Trophoblast cell (in vitro differentiated cells and primary cell): ENCODE results near the gene VMP1.

Experiments
- DNase-seq, 2 donors: peaks; one replicate each; pipeline ENCODE4 v3.0.0-alpha.2; 2016
- H2AFZ ChIP-seq: 2 replicates; pipeline ENCODE4 v1.6.1; 2013; ENCODE audit warnings: low read length, moderate library complexity, mild to moderate bottlenecking; ENCODE audit not compliant: insufficient read depth, poor library complexity
- H2AK5ac ChIP-seq: 2 replicates; pipeline ENCODE4 v1.6.1; 2013; ENCODE audit warnings: mild to moderate bottlenecking, low read length
- H2BK120ac ChIP-seq: 2 replicates; pipeline ENCODE4 v1.6.1; 2013; ENCODE audit warnings: low read length, mild to moderate bottlenecking, moderate library complexity; ENCODE audit not compliant: insufficient read depth, poor library complexity
- H2BK12ac ChIP-seq: 2 replicates; pipeline ENCODE4 v1.6.1; 2013; ENCODE audit warnings: mild to moderate bottlenecking, low read length, moderate library complexity
- H2BK5ac ChIP-seq: 2 replicates; pipeline ENCODE4 v1.6.1; 2013; ENCODE audit warnings: low read length, low read depth, moderate library complexity, mild to moderate bottlenecking; ENCODE audit not compliant: poor library complexity
- H3K14ac ChIP-seq: 2 replicates; pipeline ENCODE4 v1.6.1; 2013; ENCODE audit warnings: mild to moderate bottlenecking, low read length
- H3K18ac ChIP-seq: 2 replicates; pipeline ENCODE4 v1.6.1; 2013; ENCODE audit warnings: mild to moderate bottlenecking, low read length
- H3K23ac ChIP-seq: 2 replicates; pipeline ENCODE4 v1.6.1; 2013; ENCODE audit warnings: low read length
- H3K27ac ChIP-seq: 2 replicates; pipeline ENCODE4 v1.5.1; 2013; ENCODE audit warnings: low read depth, mild to moderate bottlenecking, inconsistent platforms, low read length, moderate library complexity
- H3K27me3 ChIP-seq: 2 replicates; pipeline ENCODE4 v1.6.1; 2013; ENCODE audit warnings: inconsistent platforms, mild to moderate bottlenecking, low read length, moderate library complexity; ENCODE audit not compliant: insufficient read depth
- H3K36me3 ChIP-seq, 2 experiments: 1 replicate in 1 of 2; 2 replicates in 1 of 2; pipeline ENCODE4 v1.6.1; 2013; ENCODE audit warnings: low read length in 2 of 2, mild to moderate bottlenecking in 2 of 2, moderate library complexity in 1 of 2; ENCODE audit not compliant: insufficient read depth in 2 of 2, control insufficient read depth in 1 of 2
- H3K4ac ChIP-seq: 2 replicates; pipeline ENCODE4 v1.6.1; 2013; ENCODE audit warnings: low read depth, mild to moderate bottlenecking, low read length, moderate library complexity
- H3K4me1 ChIP-seq, 2 experiments: 1 replicate in 1 of 2; 2 replicates in 1 of 2; pipeline ENCODE4 v1.6.1; 2013; ENCODE audit warnings: low read length in 2 of 2, mild to moderate bottlenecking in 2 of 2, moderate library complexity in 1 of 2; ENCODE audit not compliant: insufficient read depth in 2 of 2, control insufficient read depth in 1 of 2
- H3K4me2 ChIP-seq: 2 replicates; pipeline ENCODE4 v1.6.1; 2013; ENCODE audit warnings: inconsistent platforms, mild to moderate bottlenecking, low read length, moderate library complexity
- H3K4me3 ChIP-seq: 2 replicates; pipeline ENCODE4 v1.5.1; 2013; ENCODE audit warnings: mild to moderate bottlenecking, low read depth, low read length, inconsistent platforms
- H3K79me1 ChIP-seq: one replicate; pipeline ENCODE4 v1.6.1; 2013; ENCODE audit warnings: low read length
- H3K79me2 ChIP-seq: 2 replicates; pipeline ENCODE4 v1.6.1; 2013; ENCODE audit warnings: low read length, mild to moderate bottlenecking; ENCODE audit not compliant: control insufficient read depth, insufficient read depth, poor library complexity
- H3K9ac ChIP-seq: 2 replicates; pipeline ENCODE4 v1.6.1; 2013; ENCODE audit warnings: mild to moderate bottlenecking, low read length
- H3K9me3 ChIP-seq: 2 replicates; pipeline ENCODE4 v1.6.1; 2013; ENCODE audit warnings: low read depth, mild to moderate bottlenecking, control low read depth, inconsistent platforms, low read length; ENCODE audit not compliant: insufficient read depth
- H4K12ac ChIP-seq: 2 replicates; pipeline ENCODE4 v1.6.1; 2013; ENCODE audit warnings: low read depth, mild to moderate bottlenecking, low read length, moderate library complexity
- H4K8ac ChIP-seq: 2 replicates; pipeline ENCODE4 v1.6.1; 2013; ENCODE audit warnings: low read depth, mild to moderate bottlenecking, low read length, moderate library complexity
- H4K91ac ChIP-seq: one replicate; pipeline ENCODE4 v1.6.1; 2013; ENCODE audit warnings: low read depth, mild to moderate bottlenecking, low read length, moderate library complexity
- WGBS: extraction: QIAGEN DNeasy Blood & Tissue Kit; methylation state at CpG from one replicate; pipeline ENCODE4 v1.1.7; 2013; ENCODE audit warnings: missing lambda C conversion rate; ENCODE audit not compliant: insufficient read length, insufficient coverage; ENCODE audit errors: extremely low coverage; 5-methylcytosine and 5-hydroxymethylcytosine counted together

VMP1 gene

DNA sequence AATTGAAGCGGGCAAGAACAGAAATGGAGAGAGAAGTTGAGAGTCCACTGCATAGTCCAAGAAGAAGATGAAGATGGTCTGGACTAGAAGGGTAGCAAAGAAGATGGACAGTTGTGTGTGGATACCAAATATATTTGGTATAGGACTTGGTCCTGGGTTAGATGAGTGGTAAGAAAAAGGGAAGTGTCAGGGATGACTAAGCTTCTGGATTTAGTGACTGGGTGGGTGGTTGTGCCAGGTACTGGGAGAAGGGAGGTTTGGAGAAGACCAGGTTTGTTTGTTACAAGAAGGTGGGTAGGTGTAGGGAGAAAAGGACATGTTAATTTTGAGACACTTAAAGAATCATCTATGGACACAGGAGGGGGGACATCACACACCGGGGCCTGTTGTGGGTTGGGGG lies 5.4 kb downstream of the VMP1 start:
- peaks cover 7% of the 10 kb centered on the region for H3K79me2 ChIP-seq
- no peak overlapping the region for H3K4me3 ChIP-seq
- no peak overlapping the region for H3K9ac ChIP-seq
- H2BK12ac ChIP-seq: no peak overlapping the region
- no peak overlapping the region for H2BK120ac ChIP-seq
- H4K91ac ChIP-seq: no peak overlapping the region
- DNase-seq: no peak
- H3K79me1 ChIP-seq: no peaks in the 10 kb centered on the region
- no peak overlapping the region for H4K8ac ChIP-seq
- H3K4ac ChIP-seq: peak overlapping the region; percentile 48
- H2AFZ ChIP-seq: no peak overlapping the region
- H4K12ac ChIP-seq: no peak overlapping the region
- no peak overlapping the region for H3K14ac ChIP-seq
- H3K9me3 ChIP-seq: no peaks in the 10 kb centered on the region
- 100% methylated on average over 1 of the region's 2 CpGs for WGBS
- H3K4me1 ChIP-seq: no peaks in the 10 kb centered on the region
- H2AK5ac ChIP-seq: no peak overlapping the region
- no peak overlapping the region for H3K27ac ChIP-seq
- H3K36me3 ChIP-seq: peaks cover 0 to 3% of the 10 kb centered on the region in 2 experiments
- no peak overlapping the region for H3K18ac ChIP-seq
- no peak overlapping the region for H2BK5ac ChIP-seq
- H3K27me3 ChIP-seq: no peaks in the 10 kb centered on the region
- H3K23ac ChIP-seq: no peak overlapping the region
- no peak overlapping the region for H3K4me2 ChIP-seq

DNA sequence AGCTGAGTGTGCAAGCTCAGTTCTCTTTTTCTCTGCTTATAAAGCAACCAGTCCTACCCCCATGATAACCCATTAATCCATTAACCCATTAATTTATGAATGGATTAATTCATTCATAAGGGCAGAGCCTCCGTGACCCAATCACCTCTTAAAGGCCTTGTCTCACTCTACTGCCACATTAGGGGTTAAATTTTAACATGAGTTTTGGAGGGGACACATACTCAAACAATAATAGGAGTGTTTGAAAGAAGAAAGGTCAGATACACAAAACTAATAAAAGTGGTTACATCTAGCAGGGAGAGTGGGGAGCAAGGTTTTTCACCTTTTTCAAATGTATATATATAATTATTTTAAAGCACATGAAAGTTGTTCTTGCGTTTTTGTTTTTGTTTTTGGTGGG lies 6.8 kb downstream of the VMP1 start:
- H4K12ac ChIP-seq: no peak overlapping the region
- H4K91ac ChIP-seq: no peak overlapping the region
- H3K14ac ChIP-seq: no peak overlapping the region
- H4K8ac ChIP-seq: no peak overlapping the region
- no peaks in the 10 kb centered on the region for H3K79me1 ChIP-seq
- H2BK12ac ChIP-seq: no peak overlapping the region
- H2BK120ac ChIP-seq: no peak overlapping the region
- peaks cover 2 to 3% of the 10 kb centered on the region in 2 experiments for H3K36me3 ChIP-seq
- no peak overlapping the region for H3K27ac ChIP-seq
- H3K4me3 ChIP-seq: no peak overlapping the region
- H3K4me1 ChIP-seq: no peaks in the 10 kb centered on the region
- H3K9ac ChIP-seq: no peak overlapping the region
- no peak overlapping the region for H2BK5ac ChIP-seq
- H3K4me2 ChIP-seq: no peak overlapping the region
- peaks cover 3% of the 10 kb centered on the region for H3K79me2 ChIP-seq
- WGBS: no CpG with 5 or more reads among the region's 2 CpGs
- DNase-seq: no peak
- no peaks in the 10 kb centered on the region for H3K27me3 ChIP-seq
- no peaks in the 10 kb centered on the region for H3K9me3 ChIP-seq
- H2AK5ac ChIP-seq: no peak overlapping the region
- H3K23ac ChIP-seq: no peak overlapping the region
- H3K4ac ChIP-seq: no peak overlapping the region
- H2AFZ ChIP-seq: no peak overlapping the region
- H3K18ac ChIP-seq: no peak overlapping the region

DNA sequence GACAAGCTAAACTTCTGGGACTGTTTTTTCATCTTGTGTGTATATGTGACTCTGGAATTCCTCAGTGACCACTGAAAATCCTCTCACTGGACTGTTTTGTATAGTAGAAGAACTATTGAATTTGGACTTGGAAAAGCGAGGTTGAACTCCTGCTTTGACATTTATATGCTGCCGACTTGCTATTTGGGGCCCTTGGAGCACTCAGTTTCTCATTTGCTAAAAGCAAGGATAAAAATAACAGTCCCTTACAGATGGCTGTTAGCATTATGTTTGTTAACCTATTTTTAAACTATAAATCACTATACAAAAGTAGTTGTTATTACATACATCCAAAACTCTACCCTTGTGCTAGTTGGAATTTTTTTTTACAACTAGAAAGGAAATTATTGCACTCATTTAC lies 9.0 kb downstream of the VMP1 start:
- no peak overlapping the region for H2AK5ac ChIP-seq
- no peaks in the 10 kb centered on the region for H3K79me2 ChIP-seq
- H4K12ac ChIP-seq: no peak overlapping the region
- no peak overlapping the region for H3K27ac ChIP-seq
- no peak overlapping the region for H3K23ac ChIP-seq
- no peaks in the 10 kb centered on the region for H3K79me1 ChIP-seq
- H3K4me3 ChIP-seq: no peak overlapping the region
- H2BK12ac ChIP-seq: no peak overlapping the region
- H2BK5ac ChIP-seq: no peak overlapping the region
- WGBS: no CpG with 5 or more reads among the region's 2 CpGs
- H3K36me3 ChIP-seq: peaks cover 2 to 3% of the 10 kb centered on the region in 2 experiments
- H3K4me1 ChIP-seq: no peaks in the 10 kb centered on the region
- no peak overlapping the region for H3K14ac ChIP-seq
- H4K8ac ChIP-seq: no peak overlapping the region
- H3K27me3 ChIP-seq: no peaks in the 10 kb centered on the region
- H3K4me2 ChIP-seq: no peak overlapping the region
- no peak overlapping the region for H2BK120ac ChIP-seq
- DNase-seq: no peak
- H4K91ac ChIP-seq: no peak overlapping the region
- no peak overlapping the region for H3K18ac ChIP-seq
- no peak overlapping the region for H3K4ac ChIP-seq
- H3K9ac ChIP-seq: no peak overlapping the region
- H2AFZ ChIP-seq: no peak overlapping the region
- H3K9me3 ChIP-seq: no peaks in the 10 kb centered on the region

DNA sequence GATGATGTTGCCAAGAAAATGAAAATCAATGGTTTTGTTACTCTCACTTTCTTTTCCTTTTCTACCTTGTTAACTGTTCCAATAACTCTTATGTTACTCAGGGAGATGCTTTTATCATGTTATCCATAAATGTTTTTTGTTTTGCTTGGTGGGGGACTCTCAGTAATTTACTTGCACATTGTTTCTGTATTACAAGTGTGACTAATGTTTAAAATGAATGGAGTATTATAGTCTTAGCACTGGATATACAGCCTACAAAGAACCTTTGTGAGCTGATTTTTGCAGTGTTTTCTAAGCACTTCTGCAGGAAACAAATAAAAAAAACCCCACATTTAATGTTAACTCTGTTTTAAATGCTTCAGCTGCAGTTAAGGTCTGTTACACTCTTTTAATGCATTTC lies 12.1 kb downstream of the VMP1 start:
- Histone ChIP-seq H2BK12ac (no peak overlapping the region), H3K18ac (no peak overlapping the region), H3K36me3 (peaks cover 2 to 3% of the 10 kb centered on the region in 2 experiments), H3K27me3 (no peaks in the 10 kb centered on the region), H3K4me3 (no peak overlapping the region), H3K4ac (no peak overlapping the region), H2BK120ac (no peak overlapping the region), H3K9ac (no peak overlapping the region), H4K91ac (no peak overlapping the region), H3K9me3 (no peaks in the 10 kb centered on the region), H2AFZ (no peak overlapping the region), H3K79me1 (no peaks in the 10 kb centered on the region), H3K23ac (no peak overlapping the region), H3K4me2 (no peak overlapping the region), H3K14ac (no peak overlapping the region), H3K4me1 (no peaks in the 10 kb centered on the region), H4K8ac (no peak overlapping the region), H3K27ac (no peak overlapping the region), H3K79me2 (no peaks in the 10 kb centered on the region), H4K12ac (no peak overlapping the region), H2BK5ac (no peak overlapping the region), H2AK5ac (no peak overlapping the region)
- no peak for DNase-seq
